GM18951 (cell line): Measurements from ENCODE around the gene ALG12.

Source experiments
- POLR2A ChIP-seq: IDR thresholded peaks from 4 replicates; pipeline ENCODE4 v1.6.1; 2011; ENCODE audit warnings: mild to moderate bottlenecking; ENCODE audit not compliant: insufficient read length, insufficient read depth; ENCODE audit errors: extremely low read depth
- in situ Hi-C: fragments of 300-500 bp; cut with MboI; formaldehyde crosslinking; loops from one replicate; pipeline ENCODE4 v1.12.0; 2022; ENCODE audit warnings: low sequenced_read_pairs, mixed read lengths, inconsistent platforms; ENCODE audit not compliant: unreplicated experiment

The ALG12 gene

GRCh38 chr22:49886346-49887063, 31.7 kb downstream of the ALG12 start:
- in situ Hi-C loops = no loop called here
- TF ChIP-seq POLR2A = no peak

DNA sequence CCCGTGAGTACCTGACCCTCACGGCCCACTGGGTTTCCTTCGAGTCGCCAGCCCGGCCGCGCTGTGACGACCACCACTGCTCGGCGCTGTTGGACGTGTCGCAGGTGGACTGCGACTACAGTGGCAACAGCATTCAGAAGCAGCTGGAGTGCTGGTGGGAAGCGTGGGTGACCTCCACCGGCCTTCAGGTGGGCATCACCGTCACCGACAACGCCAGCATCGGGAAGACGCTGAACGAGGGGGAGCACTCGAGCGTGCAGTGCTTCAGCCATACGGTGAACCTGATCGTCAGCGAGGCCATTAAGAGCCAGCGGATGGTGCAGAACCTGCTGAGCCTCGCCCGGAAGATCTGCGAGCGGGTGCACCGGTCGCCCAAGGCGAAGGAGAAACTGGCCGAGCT, 32.4 kb downstream of the ALG12 start:
- in situ Hi-C loops = no loop called here
- no peak for TF ChIP-seq POLR2A

DNA sequence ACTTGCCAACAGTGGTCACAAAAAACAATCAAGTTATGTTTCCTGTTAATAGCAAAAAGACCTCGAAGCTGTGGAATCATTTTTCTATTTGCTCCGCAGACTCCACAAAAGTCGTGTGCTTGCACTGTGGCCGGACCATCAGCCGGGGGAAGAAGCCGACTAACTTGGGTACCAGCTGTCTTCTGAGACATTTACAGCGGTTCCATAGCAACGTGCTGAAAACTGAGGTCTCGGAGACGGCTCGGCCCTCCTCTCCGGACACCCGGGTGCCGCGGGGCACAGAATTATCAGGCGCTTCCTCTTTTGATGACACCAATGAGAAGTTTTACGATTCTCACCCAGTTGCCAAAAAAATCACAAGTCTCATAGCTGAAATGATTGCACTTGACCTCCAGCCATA, 33.0 kb downstream of the ALG12 start:
- in situ Hi-C loops = no loop called here
- TF ChIP-seq POLR2A = no peak

DNA sequence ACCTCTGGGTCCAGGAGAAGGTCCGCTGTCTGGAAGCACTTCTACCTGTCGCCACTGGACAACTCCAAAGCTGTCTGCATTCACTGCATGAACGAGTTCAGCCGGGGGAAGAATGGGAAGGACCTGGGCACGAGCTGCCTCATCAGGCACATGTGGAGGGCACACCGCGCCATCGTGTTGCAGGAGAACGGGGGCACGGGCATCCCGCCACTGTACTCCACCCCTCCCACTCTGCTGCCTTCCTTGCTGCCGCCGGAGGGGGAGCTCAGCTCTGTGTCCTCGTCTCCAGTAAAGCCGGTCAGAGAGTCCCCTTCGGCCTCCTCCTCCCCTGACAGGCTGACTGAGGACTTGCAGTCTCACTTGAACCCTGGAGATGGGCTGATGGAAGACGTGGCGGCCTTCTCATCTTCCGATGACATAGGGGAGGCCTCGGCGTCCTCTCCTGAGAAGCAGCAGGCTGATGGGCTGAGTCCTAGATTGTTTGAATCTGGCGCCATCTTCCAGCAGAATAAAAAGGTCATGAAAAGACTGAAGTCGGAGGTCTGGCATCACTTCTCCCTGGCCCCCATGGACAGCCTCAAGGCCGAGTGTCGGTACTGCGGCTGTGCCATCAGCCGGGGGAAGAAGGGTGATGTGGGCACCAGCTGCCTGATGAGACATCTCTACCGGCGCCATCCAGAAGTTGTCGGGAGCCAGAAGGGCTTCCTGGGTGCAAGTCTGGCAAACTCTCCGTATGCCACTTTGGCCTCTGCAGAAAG, 33.6 kb downstream of the ALG12 start:
- TF ChIP-seq POLR2A = no peak
- in situ Hi-C loops = no loop called here

DNA sequence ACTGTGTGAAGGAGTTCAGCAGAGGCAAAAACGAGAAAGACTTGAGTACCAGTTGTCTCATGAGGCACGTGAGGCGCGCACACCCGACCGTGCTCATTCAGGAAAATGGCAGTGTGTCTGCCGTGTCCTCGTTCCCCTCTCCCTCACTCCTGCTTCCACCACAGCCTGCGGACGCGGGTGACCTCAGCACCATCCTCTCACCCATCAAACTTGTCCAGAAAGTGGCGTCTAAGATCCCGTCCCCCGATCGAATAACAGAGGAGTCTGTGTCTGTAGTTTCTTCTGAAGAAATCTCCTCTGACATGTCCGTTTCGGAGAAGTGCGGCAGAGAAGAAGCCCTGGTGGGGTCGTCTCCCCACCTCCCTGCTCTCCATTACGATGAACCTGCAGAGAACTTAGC, 34.2 kb downstream of the ALG12 start:
- in situ Hi-C loops = no loop called here
- no peak for TF ChIP-seq POLR2A

- in situ Hi-C loops = no loop called here
These were observed 35.0 kb downstream of the ALG12 start for GRCh38 chr22:49883294-49883640.

DNA sequence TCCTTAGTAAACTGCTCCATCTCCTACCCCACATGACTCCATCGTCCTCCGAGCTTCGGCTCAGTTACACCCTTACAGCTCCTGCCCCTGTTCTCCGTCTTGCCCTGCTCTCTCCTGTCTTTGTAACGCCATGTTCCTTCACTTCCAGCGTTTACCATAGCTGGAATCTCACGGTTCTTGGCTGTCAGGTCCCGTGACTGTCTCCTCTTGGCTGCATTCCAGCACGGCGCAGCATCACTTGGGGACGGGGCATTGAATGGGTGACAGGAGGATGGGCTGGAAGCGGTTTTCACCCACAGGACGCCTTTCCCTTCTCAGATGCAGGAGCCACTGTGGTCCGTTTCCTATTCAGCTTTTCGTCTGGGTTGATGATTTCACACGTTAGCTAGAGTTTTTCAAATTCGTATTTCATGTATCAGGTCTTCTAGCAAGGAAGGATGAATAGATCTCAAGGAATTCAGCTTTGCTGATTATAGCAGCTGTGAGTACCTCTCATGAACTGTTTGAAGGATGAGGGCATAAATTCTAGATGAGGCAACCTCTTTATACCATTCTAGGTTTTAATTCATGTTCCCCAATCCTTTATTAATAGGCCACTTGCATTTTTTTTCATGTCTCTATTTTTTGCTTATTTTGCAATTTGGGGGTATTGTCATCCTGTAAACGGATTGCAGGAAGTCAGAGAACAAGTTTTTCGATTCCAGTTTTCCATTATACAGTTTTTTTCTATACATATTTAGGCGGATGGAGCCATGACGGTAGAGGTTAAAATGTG, 35.5 kb downstream of the ALG12 start:
- in situ Hi-C loops = no loop called here
- TF ChIP-seq POLR2A = no peak

More at GRCh38 chr22:49883294-49883640, 35.0 kb downstream of the ALG12 start:
- TF ChIP-seq POLR2A = no peak

DNA sequence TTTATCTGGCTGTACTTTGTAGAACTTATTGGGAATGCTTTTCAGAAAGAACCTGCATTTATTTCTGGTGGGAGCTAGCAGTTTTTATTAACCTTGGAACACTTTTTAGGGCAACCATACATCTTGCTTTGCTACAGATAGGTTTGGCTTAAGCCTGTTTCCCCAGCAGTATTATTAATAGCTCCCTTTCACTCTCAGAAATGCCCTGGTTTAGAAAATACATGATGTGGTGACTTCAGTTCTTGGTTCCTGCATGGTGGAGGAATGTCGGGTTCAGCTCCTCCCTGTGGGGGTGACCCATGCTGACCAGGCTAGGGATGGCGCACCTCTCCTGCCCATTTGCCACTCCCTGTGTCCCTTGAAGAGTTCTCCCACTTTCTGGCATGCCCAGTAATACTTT, 36.4 kb downstream of the ALG12 start:
- in situ Hi-C loops = no loop called here
- no peak for TF ChIP-seq POLR2A

DNA sequence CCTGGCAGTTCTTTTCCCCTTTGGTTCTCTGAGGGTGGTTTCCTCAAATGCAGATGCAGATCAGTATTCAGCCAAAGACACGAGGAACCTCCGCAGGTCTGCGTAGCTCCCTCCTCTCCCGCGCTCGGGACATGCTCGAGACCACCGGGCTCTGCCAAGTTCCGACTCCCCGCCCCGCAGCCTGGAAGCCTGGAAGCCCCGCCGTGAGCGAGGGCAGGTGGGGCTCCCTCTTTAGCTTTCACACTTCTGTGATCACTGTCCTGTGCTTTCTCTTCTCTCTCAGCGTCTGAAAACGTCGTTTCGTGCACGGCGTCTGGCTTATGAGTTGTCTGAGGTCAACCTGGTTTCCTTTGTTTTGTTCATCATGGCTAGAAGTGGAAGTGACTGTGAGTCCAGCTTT, 38.0 kb downstream of the ALG12 start:
- TF ChIP-seq POLR2A = no peak
- in situ Hi-C loops = no loop called here

- in situ Hi-C loops = no loop called here
- TF ChIP-seq POLR2A = no peak
These were observed 38.4 kb downstream of the ALG12 start for GRCh38 chr22:49879871-49880270.

GRCh38 chr22:49878206-49878605, 40.0 kb downstream of the ALG12 start:
- in situ Hi-C loops = no loop called here

DNA sequence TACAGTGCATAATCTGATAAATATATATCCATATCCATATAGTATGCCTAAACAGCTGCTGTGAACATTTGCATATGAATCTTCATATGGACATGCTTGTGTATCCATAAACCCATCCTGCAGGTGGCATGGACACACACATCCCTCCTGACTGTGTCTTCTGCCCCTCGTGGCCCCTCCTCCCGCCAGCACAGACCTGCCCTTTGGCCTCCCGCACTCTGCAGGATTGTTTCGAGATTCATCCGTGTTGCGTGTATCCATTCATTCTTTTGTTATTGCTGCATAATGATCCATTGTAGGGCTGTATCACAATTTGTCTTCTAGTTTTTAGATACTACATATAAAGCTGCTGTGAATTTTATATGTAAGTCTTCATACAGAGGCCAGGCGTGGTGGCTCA, 40.6 kb downstream of the ALG12 start:
- in situ Hi-C loops = no loop called here

More at GRCh38 chr22:49878206-49878605, 40.0 kb downstream of the ALG12 start:
- TF ChIP-seq POLR2A = no peak

DNA sequence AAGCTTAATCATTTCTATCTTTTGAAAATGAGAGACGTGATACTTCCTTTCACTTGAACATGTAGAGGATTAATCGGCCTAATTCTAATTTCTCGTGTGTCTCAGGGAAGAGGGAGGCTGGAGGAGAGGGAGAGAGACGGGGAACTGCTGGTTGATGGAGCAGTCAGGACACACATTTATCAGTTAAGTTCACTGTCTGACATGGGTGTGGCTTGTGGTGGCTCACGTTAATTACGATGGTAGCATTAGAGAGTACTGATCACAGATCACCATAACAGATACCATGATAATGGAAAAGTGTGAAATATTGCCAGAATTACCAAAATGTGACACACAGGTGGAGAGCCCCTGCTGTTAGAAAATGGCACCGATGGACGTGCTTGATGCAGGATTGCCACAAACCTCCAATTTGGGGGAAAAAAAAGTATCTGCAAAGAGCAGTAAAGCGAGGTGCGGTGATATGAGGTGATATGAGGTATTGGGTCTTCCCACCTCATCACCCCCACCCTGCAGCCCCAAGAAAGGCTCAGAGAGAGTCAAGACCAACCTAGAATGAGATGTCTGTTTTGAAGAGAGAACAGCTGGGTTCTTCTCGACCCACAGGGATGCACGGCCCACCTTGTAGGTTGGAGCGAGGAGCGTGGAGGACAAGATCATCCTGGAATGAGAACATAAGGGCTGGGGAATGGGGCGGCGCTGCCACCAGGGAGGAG, 44.9 kb downstream of the ALG12 start:
- in situ Hi-C loops = no loop called here
- TF ChIP-seq POLR2A = no peak

More for the DNA sequence above, 40.6 kb downstream of the ALG12 start:
- TF ChIP-seq POLR2A = no peak
